Retinal pigment epithelial cell (primary cell): ENCODE data around the gene SLC39A9.

ENCODE experiments used
- DNase-seq: peaks from one replicate; pipeline ENCODE4 v3.0.0-alpha.2; 2010; ENCODE audit warnings: low read depth
- H3K4me3 ChIP-seq: 2 replicates; pipeline ENCODE4 v1.5.1; 2011; ENCODE audit warnings: mild to moderate bottlenecking, low read length, control low read depth, moderate library complexity
- TF ChIP-seq, protein P1 (sequence below): conservative IDR thresholded peaks from 2 replicates; pipeline ENCODE4 v1.5.1; 2011; ENCODE audit warnings: low read depth, low read length, control low read depth, inconsistent platforms

SLC39A9 gene, protein sequence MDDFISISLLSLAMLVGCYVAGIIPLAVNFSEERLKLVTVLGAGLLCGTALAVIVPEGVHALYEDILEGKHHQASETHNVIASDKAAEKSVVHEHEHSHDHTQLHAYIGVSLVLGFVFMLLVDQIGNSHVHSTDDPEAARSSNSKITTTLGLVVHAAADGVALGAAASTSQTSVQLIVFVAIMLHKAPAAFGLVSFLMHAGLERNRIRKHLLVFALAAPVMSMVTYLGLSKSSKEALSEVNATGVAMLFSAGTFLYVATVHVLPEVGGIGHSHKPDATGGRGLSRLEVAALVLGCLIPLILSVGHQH

GRCh38 chr14:69398053-69398817, at the start of gene SLC39A9, which contains the start of gene ERH:
Gene SLC39A9 (plus strand): TSS chr14:69398692. CDS start chr14:69399370, 678 bp downstream.
Gene ERH (minus strand): TSS chr14:69398299. CDS start chr14:69398233, 66 bp downstream.
- DNase-seq: peak; percentile 91
- TF ChIP-seq, protein P1, sequence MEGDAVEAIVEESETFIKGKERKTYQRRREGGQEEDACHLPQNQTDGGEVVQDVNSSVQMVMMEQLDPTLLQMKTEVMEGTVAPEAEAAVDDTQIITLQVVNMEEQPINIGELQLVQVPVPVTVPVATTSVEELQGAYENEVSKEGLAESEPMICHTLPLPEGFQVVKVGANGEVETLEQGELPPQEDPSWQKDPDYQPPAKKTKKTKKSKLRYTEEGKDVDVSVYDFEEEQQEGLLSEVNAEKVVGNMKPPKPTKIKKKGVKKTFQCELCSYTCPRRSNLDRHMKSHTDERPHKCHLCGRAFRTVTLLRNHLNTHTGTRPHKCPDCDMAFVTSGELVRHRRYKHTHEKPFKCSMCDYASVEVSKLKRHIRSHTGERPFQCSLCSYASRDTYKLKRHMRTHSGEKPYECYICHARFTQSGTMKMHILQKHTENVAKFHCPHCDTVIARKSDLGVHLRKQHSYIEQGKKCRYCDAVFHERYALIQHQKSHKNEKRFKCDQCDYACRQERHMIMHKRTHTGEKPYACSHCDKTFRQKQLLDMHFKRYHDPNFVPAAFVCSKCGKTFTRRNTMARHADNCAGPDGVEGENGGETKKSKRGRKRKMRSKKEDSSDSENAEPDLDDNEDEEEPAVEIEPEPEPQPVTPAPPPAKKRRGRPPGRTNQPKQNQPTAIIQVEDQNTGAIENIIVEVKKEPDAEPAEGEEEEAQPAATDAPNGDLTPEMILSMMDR: no peak
- H3K4me3 ChIP-seq: peak within 1 kb of the TSS; percentile 96

DNA sequence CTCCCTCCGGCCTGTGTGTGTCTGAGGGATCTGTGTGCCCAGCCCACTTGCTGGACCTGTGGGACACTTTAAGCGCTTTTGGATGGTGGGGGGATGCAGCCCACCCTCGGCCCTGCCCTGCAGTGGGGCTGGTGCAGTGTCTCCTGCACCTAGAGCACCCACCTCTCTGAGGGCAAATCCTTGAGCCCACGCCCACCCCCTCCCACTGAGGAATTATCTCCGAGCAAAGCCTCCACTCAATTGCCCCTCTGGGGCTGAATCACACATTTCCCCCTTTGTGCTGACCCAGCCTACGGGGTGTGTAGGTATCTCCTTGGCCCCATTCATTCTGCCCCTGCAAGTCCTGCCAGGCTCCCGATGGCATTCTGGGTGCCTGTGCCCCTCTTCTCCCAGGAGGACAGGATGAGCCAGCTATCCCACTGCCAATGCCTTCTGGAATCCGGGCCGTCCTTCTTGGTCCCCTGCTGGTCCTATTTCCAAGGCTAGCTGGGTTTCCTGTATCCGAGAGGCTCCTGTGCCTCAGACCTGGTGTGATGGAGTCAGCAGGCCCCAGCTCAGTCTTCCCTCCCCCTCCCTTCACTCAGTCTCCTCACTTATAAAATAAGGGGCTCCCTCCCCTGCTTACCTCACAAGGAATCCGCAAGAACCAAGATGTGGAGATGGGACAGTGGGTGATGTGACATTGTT, 49.3 kb upstream of the SLC39A9 start:
- DNase-seq: no peak
- H3K4me3 ChIP-seq: no peak overlapping the region
- TF ChIP-seq, protein P1: no peak

GRCh38 chr14:69350892-69351291, 47.6 kb upstream of the SLC39A9 start:
- no peak for DNase-seq

DNA sequence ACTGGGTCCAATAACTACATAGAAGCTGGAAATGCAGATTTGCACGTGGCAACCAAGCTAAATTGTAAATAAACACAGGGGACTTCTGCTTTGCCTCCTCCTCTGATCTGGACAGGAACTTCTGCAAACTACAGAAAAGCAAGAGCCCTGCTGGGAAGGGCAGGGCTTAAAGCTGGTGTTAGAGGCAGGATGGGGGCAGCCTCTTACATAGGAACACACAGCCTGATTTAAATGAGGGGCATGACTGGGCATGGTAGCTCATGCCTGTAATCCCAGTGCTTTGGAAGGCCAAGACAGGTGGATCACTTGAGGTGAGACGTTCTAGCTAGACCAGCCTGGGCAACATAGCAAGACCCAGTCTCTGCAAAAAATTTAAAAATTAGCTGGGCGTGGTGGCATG, 47.1 kb upstream of the SLC39A9 start:
- TF ChIP-seq, protein P1: no peak
- DNase-seq: no peak
- H3K4me3 ChIP-seq: no peak overlapping the region

More at GRCh38 chr14:69350892-69351291, 47.6 kb upstream of the SLC39A9 start:
- no peak overlapping the region for H3K4me3 ChIP-seq
- TF ChIP-seq, protein P1: no peak

- no peak overlapping the region for H3K4me3 ChIP-seq
- no peak for DNase-seq
- TF ChIP-seq, protein P1: no peak
Observed at GRCh38 chr14:69351911-69352310, 46.6 kb upstream of the SLC39A9 start.

- H3K4me3 ChIP-seq: no peak overlapping the region
- TF ChIP-seq, protein P1: no peak
- no peak for DNase-seq
Observed at GRCh38 chr14:69353168-69353567, 45.3 kb upstream of the SLC39A9 start.
